Skeletal muscle satellite cell (primary cell): ENCODE results near the gene TMEM253.

Source experiments
- H3K27me3 ChIP-seq: 2 replicates; pipeline ENCODE4 v1.7.0; 2013; ENCODE audit warnings: low read length; ENCODE audit not compliant: control insufficient read depth, insufficient read depth
- H3K36me3 ChIP-seq: 2 replicates; pipeline ENCODE4 v1.7.0; 2013; ENCODE audit warnings: mild to moderate bottlenecking, control low read depth, low read length; ENCODE audit not compliant: insufficient read depth
- H3K4me1 ChIP-seq: 2 replicates; pipeline ENCODE4 v1.7.0; 2013; ENCODE audit warnings: low read length; ENCODE audit not compliant: control insufficient read depth, insufficient read depth
- H3K4me2 ChIP-seq: 2 replicates; pipeline ENCODE4 v1.7.0; 2013; ENCODE audit warnings: mild to moderate bottlenecking, low read length
- H3K4me3 ChIP-seq: 2 replicates; pipeline ENCODE4 v1.7.0; 2013; ENCODE audit warnings: low read length
- H3K9ac ChIP-seq: 2 replicates; pipeline ENCODE4 v1.7.0; 2013; ENCODE audit warnings: mild to moderate bottlenecking, low read depth, low read length, moderate library complexity
- H3K9me3 ChIP-seq: replicated peaks from 2 replicates; pipeline ENCODE4 v1.7.0; 2013; ENCODE audit warnings: mild to moderate bottlenecking, control low read depth, low read length

The TMEM253 gene

DNA sequence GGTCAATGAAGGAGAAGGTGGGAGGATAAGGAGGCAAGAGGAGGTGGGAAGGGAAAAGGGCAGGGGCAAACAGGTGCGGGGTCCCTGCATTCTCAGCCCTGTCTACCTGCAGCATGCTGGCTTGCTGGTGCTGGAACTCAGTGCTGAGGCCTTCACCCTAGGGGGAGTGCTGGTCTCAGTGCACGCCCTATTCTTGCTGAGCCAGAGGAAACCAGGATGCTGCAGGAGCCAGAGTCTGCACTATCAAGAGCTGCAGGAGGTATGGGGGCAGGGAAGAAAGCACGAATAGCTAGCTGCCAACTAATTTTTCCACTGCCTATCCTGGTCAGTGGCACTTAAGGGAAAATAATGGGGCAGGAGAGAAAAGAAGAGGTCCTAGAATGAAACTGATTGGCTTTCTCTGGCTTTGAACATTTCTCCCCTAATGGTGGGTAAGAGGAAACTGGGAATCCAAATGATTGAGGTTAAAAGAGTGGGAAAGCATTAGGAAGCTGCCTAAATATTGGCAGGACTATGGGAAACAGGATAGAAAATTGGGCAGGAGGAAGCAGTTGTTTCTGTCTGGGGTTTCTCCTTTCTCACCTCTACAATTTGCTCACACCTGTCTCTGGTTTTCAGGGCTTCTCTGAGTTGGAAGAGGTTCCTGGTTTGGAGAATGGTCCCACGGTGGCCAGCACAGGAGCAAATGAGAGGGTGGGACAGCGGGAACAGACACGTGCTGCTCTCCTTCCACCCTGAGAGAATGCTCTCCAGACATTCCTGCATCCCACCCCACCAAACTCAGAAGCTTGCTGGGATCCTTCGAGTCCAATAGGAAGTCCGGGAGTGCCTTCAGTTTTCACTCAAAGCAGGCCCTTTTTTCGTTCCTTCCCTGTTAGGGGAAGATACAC lies 1.9 kb downstream of the TMEM253 start:
- peak overlapping the region; percentile 96 for H3K4me2 ChIP-seq
- H3K9ac ChIP-seq = peak overlapping the region; percentile 98
- no peaks in the 10 kb centered on the region for H3K9me3 ChIP-seq
- H3K36me3 ChIP-seq = no peaks in the 10 kb centered on the region
- H3K4me1 ChIP-seq = peaks cover 44% of the 10 kb centered on the region
- H3K4me3 ChIP-seq = peak overlapping the region; percentile 86
- no peaks in the 10 kb centered on the region for H3K27me3 ChIP-seq

DNA sequence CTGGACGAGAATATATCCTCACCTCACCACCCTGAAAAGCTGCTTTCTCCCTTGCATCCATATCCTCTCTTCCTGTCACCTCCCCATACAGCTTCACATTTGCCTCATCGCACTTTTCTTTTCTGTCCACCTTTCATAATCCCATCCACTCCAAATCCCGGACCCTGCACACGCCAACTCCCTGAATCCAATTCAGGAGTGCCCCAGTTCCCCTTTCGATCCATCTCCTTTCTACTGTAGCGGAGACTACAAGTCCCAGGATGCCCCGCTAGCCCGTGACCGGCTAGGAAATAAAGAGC lies 2.5 kb downstream of the TMEM253 start:
- Histone ChIP-seq H3K4me3 (peak overlapping the region; percentile 86), H3K4me2 (peak overlapping the region; percentile 96), H3K9ac (peak overlapping the region; percentile 98), H3K9me3 (no peaks in the 10 kb centered on the region), H3K36me3 (no peaks in the 10 kb centered on the region), H3K4me1 (peaks cover 44% of the 10 kb centered on the region), H3K27me3 (no peaks in the 10 kb centered on the region)

- peaks cover 43% of the 10 kb centered on the region for H3K4me1 ChIP-seq
- no peaks in the 10 kb centered on the region for H3K36me3 ChIP-seq
- no peaks in the 10 kb centered on the region for H3K9me3 ChIP-seq
- H3K4me2 ChIP-seq = peak overlapping the region; percentile 96
- H3K27me3 ChIP-seq = no peaks in the 10 kb centered on the region
- peak overlapping the region; percentile 86 for H3K4me3 ChIP-seq
- H3K9ac ChIP-seq = peak overlapping the region; percentile 98
These were observed 3.0 kb downstream of the TMEM253 start for GRCh38 chr14:21103710-21104447.

GRCh38 chr14:21104448-21105060 lies 3.7 kb downstream of the TMEM253 start:
- peak overlapping the region; percentile 86 for H3K4me3 ChIP-seq
- H3K9me3 ChIP-seq = no peaks in the 10 kb centered on the region
- H3K36me3 ChIP-seq = no peaks in the 10 kb centered on the region
- peaks cover 37% of the 10 kb centered on the region for H3K4me1 ChIP-seq
- H3K27me3 ChIP-seq = peaks cover under 1% of the 10 kb centered on the region
- H3K4me2 ChIP-seq = peak overlapping the region; percentile 96
- peak overlapping the region; percentile 98 for H3K9ac ChIP-seq

DNA sequence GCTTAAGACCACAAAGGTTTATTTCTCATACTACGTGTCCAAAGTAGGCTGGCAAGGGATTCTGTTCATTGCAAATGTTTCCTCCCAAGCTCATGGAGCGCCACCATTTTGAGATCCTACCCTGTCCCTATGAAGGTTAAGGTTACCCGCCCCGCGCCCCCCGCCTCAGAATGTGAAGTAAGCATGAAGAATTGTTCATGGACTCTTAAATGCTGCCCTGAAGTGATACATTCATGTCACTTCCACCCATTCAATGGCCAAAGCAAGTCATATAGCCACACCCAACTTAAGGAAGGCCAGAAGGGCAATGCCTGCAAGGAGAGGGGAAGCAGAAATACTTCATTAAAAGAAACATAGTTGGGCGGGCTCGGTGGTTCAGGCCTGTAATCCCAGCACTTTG lies 4.2 kb downstream of the TMEM253 start:
- H3K4me2 ChIP-seq = no peak overlapping the region
- H3K4me1 ChIP-seq = peaks cover 35% of the 10 kb centered on the region
- H3K9ac ChIP-seq = peak overlapping the region; percentile 98
- H3K36me3 ChIP-seq = no peaks in the 10 kb centered on the region
- H3K9me3 ChIP-seq = no peaks in the 10 kb centered on the region
- peaks cover 6% of the 10 kb centered on the region for H3K27me3 ChIP-seq
- H3K4me3 ChIP-seq = no peak overlapping the region

DNA sequence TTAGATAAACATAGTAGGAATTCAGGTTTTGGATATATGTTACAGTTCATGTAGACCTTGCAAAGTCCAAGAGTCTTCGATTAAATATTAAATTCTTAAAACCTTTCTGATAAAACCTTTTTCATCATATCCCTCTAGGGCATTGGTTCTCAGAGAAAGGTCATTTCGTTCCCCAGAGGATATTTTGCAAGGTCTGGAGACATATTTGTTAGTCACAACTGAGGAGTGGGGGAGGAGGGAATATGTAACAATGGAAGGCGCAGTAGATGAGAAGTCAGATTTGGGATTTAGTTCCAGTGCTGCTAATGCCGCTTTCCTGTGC lies 5.3 kb downstream of the TMEM253 start:
- H3K9me3 ChIP-seq = no peaks in the 10 kb centered on the region
- H3K36me3 ChIP-seq = no peaks in the 10 kb centered on the region
- peak overlapping the region; percentile 24 for H3K4me3 ChIP-seq
- H3K9ac ChIP-seq = peak overlapping the region; percentile 18
- peaks cover 8% of the 10 kb centered on the region for H3K27me3 ChIP-seq
- peak overlapping the region; percentile 63 for H3K4me2 ChIP-seq
- peaks cover 35% of the 10 kb centered on the region for H3K4me1 ChIP-seq

- peak overlapping the region; percentile 24 for H3K4me3 ChIP-seq
- peaks cover 8% of the 10 kb centered on the region for H3K27me3 ChIP-seq
- H3K4me2 ChIP-seq = peak overlapping the region; percentile 63
- H3K9ac ChIP-seq = peak overlapping the region; percentile 18
- no peaks in the 10 kb centered on the region for H3K9me3 ChIP-seq
- peaks cover 35% of the 10 kb centered on the region for H3K4me1 ChIP-seq
- no peaks in the 10 kb centered on the region for H3K36me3 ChIP-seq
These were observed 5.8 kb downstream of the TMEM253 start for GRCh38 chr14:21106498-21107282.

- H3K9ac ChIP-seq = no peak overlapping the region
- no peak overlapping the region for H3K4me2 ChIP-seq
- H3K36me3 ChIP-seq = no peaks in the 10 kb centered on the region
- no peak overlapping the region for H3K4me3 ChIP-seq
- peaks cover 8% of the 10 kb centered on the region for H3K27me3 ChIP-seq
- no peaks in the 10 kb centered on the region for H3K9me3 ChIP-seq
- peaks cover 29% of the 10 kb centered on the region for H3K4me1 ChIP-seq
These were observed 6.5 kb downstream of the TMEM253 start for GRCh38 chr14:21107283-21107800.

- Histone ChIP-seq H3K4me1 (peaks cover 18% of the 10 kb centered on the region), H3K36me3 (no peaks in the 10 kb centered on the region)
These were observed 7.9 kb downstream of the TMEM253 start for GRCh38 chr14:21108791-21109190.

DNA sequence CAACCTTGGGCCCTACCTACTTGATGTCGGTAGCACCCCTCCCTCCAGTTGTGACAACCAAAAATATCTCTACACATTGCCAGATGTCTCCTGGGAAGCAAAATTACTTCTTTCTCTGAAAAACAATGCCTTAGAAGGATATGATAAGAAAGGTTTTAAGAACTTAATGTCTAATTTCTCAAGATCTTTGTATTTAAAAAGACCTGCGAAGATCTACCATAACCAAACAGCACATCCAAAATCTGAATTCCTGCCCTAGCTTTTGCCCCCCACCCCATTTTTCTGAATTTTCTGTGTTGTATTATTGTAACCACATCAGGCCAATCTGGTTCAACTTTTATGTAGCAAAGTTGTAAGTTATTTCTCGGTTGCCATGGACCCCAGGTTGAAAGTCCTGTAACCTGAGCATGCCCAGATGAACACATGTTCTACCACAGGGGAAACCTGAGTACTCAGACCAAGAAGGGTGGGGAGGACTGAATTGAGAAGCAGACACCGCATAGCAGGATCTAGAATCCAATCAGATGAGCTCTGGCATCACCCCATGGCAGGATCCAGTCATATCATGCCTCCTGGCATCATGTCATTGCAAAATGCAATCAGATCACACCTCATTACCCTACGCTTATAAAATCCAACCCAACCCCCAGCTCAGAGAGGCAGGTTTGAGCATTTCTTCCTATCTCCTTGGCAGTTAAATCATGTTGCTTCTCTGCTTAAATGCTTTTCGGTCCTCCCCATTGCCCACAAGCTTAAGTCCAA lies 8.7 kb downstream of the TMEM253 start:
- peaks cover 8% of the 10 kb centered on the region for H3K27me3 ChIP-seq
- H3K4me2 ChIP-seq = no peak overlapping the region
- H3K4me3 ChIP-seq = no peak overlapping the region
- no peaks in the 10 kb centered on the region for H3K36me3 ChIP-seq
- H3K4me1 ChIP-seq = peaks cover 14% of the 10 kb centered on the region
- no peaks in the 10 kb centered on the region for H3K9me3 ChIP-seq
- no peak overlapping the region for H3K9ac ChIP-seq

More at GRCh38 chr14:21108791-21109190, 7.9 kb downstream of the TMEM253 start:
- Histone ChIP-seq H3K9ac (no peak overlapping the region), H3K9me3 (no peaks in the 10 kb centered on the region), H3K4me2 (no peak overlapping the region), H3K27me3 (peaks cover 8% of the 10 kb centered on the region), H3K4me3 (no peak overlapping the region)
